Measurements from ENCODE around the gene POLE. TPM values are rescaled to one million over a fixed set of nuclear protein-coding genes. Genes with fewer than 3 reads are reported as not detected.

POLE gene
- total RNA-seq, 2 donors from 2014 or later, result 9.3 to 12.1 TPM

GRCh38 chr12:132620113-132620898, 66.8 kb downstream of the POLE start:
- DNase-seq (no peak), ATAC-seq (no peak)
- intact Hi-C loops (cut with DNase I), result no loop called here

GRCh38 chr12:132619386-132620112, 67.6 kb downstream of the POLE start:
- ATAC-seq, result no peak
- no peak for DNase-seq
- intact Hi-C loops (cut with DNase I), result no loop called here

GRCh38 chr12:132619071-132619385, 68.1 kb downstream of the POLE start:
- DNase-seq (no peak), ATAC-seq (no peak)
- intact Hi-C loops (cut with DNase I), result no loop called here

GRCh38 chr12:132618683-132619043, 68.5 kb downstream of the POLE start, which contains the start of gene P2RX2:
Gene P2RX2, plus strand, starts transcription at chr12:132618776. Its CDS starts 41 bp downstream, at chr12:132618817.
- DNase-seq (no peak), ATAC-seq (no peak)
- intact Hi-C loops (cut with DNase I), result no loop called here

- intact Hi-C loops (cut with DNase I), result no loop called here
- DNase-seq (no peak), ATAC-seq (no peak)
These were observed 69.1 kb downstream of the POLE start for GRCh38 chr12:132617822-132618682.

- intact Hi-C loops (cut with DNase I), result no loop called here
- DNase-seq, result no peak
- no peak for ATAC-seq
These were observed 69.9 kb downstream of the POLE start for GRCh38 chr12:132617135-132617701.

- intact Hi-C loops (cut with DNase I), result loop anchor here in 1 of 2 donors (1.0 kb wide), 1 partner anchor 200 kb away; no protein-coding TSS in a partner anchor
- DNase-seq (no peak), ATAC-seq (no peak)
These were observed 71.5 kb downstream of the POLE start for GRCh38 chr12:132615579-132616038.

GRCh38 chr12:132614861-132615578, 72.1 kb downstream of the POLE start:
- DNase-seq (peak; percentile 87), ATAC-seq (peak; percentile 87 to 90)
- intact Hi-C loops (cut with DNase I), result loop anchor here (1.0 to 5.0 kb wide), 2 partner anchors 198 to 200 kb away; no protein-coding TSS in a partner anchor

- no peak for ATAC-seq
- intact Hi-C loops (cut with DNase I), result loop anchor here in 1 of 2 donors (5.0 kb wide), 1 partner anchor 197 kb away; no protein-coding TSS in a partner anchor
- no peak for DNase-seq
These were observed 73.1 kb downstream of the POLE start for GRCh38 chr12:132614029-132614428.

- intact Hi-C loops (cut with DNase I), result loop anchor here in 1 of 2 donors (5.0 kb wide), 1 partner anchor 194 kb away; no protein-coding TSS in a partner anchor
- ATAC-seq, result no peak
- no peak for DNase-seq
These were observed 75.5 kb downstream of the POLE start for GRCh38 chr12:132611620-132612019.

GRCh38 chr12:132610866-132611602, 76.1 kb downstream of the POLE start:
- intact Hi-C loops (cut with DNase I), result loop anchor here in 1 of 2 donors (5.0 kb wide), 1 partner anchor 194 kb away; no protein-coding TSS in a partner anchor
- DNase-seq (no peak), ATAC-seq (no peak)

GRCh38 chr12:132610051-132610759, 76.9 kb downstream of the POLE start, which contains the start of gene LRCOL1:
Gene LRCOL1, minus strand, starts transcription at chr12:132610582. Its CDS starts 4,331 bp downstream, at chr12:132606251.
- intact Hi-C loops (cut with DNase I), result loop anchor here in 1 of 2 donors (5.0 kb wide), 1 partner anchor 193 kb away; no protein-coding TSS in a partner anchor
- peak; percentile 36 to 48 for ATAC-seq
- DNase-seq, result peak; percentile 67

- intact Hi-C loops (cut with DNase I), result no loop called here
- DNase-seq (no peak), ATAC-seq (no peak)
These were observed 78.6 kb downstream of the POLE start for GRCh38 chr12:132608231-132609171.

- no peak for ATAC-seq
- no peak for DNase-seq
- intact Hi-C loops (cut with DNase I), result no loop called here
These were observed 80.2 kb downstream of the POLE start for GRCh38 chr12:132606927-132607326.

- ATAC-seq (no peak), DNase-seq (no peak)
- intact Hi-C loops (cut with DNase I), result no loop called here
These were observed 80.7 kb downstream of the POLE start for GRCh38 chr12:132606466-132606865.

GRCh38 chr12:132605892-132606291, 81.2 kb downstream of the POLE start:
- intact Hi-C loops (cut with DNase I), result no loop called here
- ATAC-seq (no peak), DNase-seq (no peak)
